Esophagus squamous epithelium (tissue), 4 donors: Measurements from ENCODE around the gene SPOCD1.

Experiments
- CTCF ChIP-seq, 6 experiments: fragments of 450-650 bp in 4 of 6; fragments of 200-600 bp in 2 of 6; sonication (generic) in 2 of 6; IDR thresholded peaks; one replicate each; pipeline ENCODE4 v1.5.1; 2016 to 2019; ENCODE audit warnings: antibody characterized with exemption in 6 of 6, mild to moderate bottlenecking in 4 of 6, moderate library complexity in 4 of 6
- POLR2A ChIP-seq, 4 donors: fragments of 450-650 bp; IDR thresholded peaks; one replicate each; pipeline ENCODE4 v1.6.1; 2017; ENCODE audit warnings: antibody characterized with exemption in 4 of 4, mild to moderate bottlenecking in 4 of 4, moderate library complexity in 3 of 4

- no peak for TF ChIP-seq CTCF (IDR thresholded peaks at IDR 0.05)
- no peak for TF ChIP-seq POLR2A (IDR thresholded peaks at IDR 0.05)
These were observed 40.4 kb downstream of the SPOCD1 start for GRCh38 chr1:31775210-31775999.
